SK-N-SH (cell line): Measurements from ENCODE around the gene PDGFRB. TPM values are rescaled to one million over a fixed set of nuclear protein-coding genes. Genes with fewer than 3 reads are reported as not detected.
A peak's percentile ranks its signal among the peaks of the same experiment; 100 is the strongest.

ENCODE experiments used
- CTCF ChIA-PET: fragments of 300-600, 350-600 bp; formaldehyde crosslinking; extraction: SDS; loops from one replicate; lab custom pipeline; 2021; lab: Yijun Ruan, JAX
- POLR2A ChIA-PET: fragments of 350-600 bp; sonication (Branson Sonifier 250); formaldehyde crosslinking; extraction: SDS; loops from one replicate; lab custom pipeline; 2020; ENCODE audit warnings: antibody characterized with exemption, inconsistent platforms; lab: Yijun Ruan, JAX
- DNase-seq: peaks from one replicate; pipeline ENCODE4 v3.0.0; 2012
- H2AFZ ChIP-seq: fragments of 200-600 bp; sonication (generic); 2 replicates; pipeline ENCODE4 v1.8.1; 2016; ENCODE audit warnings: antibody characterized with exemption, mild to moderate bottlenecking, low read depth
- H3F3A ChIP-seq: fragments of 200-600 bp; sonication (generic); replicated peaks from 2 replicates; pipeline ENCODE3; 2016; ENCODE audit warnings: antibody characterized with exemption, mild to moderate bottlenecking; ENCODE audit not compliant: insufficient read depth
- H3K27ac ChIP-seq, 2 experiments: fragments of 200-500 bp in 1 of 2; fragments of 200-600 bp in 1 of 2; sonication (Bioruptor generic) in 1 of 2; sonication (generic), shearing (Covaris generic) in 1 of 2; 2 replicates each; pipeline versions ENCODE4 v1.5.1 to v1.6.1; 2014 to 2016; ENCODE audit warnings: low read depth in 2 of 2, inconsistent platforms in 1 of 2, low read length in 1 of 2, mild to moderate bottlenecking in 1 of 2, mixed read lengths in 1 of 2
- H3K27me3 ChIP-seq: fragments of 200-600 bp; sonication (generic), shearing (Covaris generic); 2 replicates; pipeline ENCODE4 v1.6.1; 2016; ENCODE audit warnings: mixed run types; ENCODE audit not compliant: insufficient read depth
- H3K36me3 ChIP-seq, 2 experiments: fragments of 200-500 bp in 1 of 2; fragments of 200-600 bp in 1 of 2; sonication (Bioruptor generic) in 1 of 2; sonication (generic) in 1 of 2; replicated peaks in 1 of 2; 2 replicates each; pipeline versions ENCODE3 to v1.5.1; 2014 to 2016; ENCODE audit warnings: low read length in 1 of 2, mild to moderate bottlenecking in 1 of 2; ENCODE audit not compliant: insufficient read depth in 2 of 2, control insufficient read depth in 1 of 2
- H3K4me1 ChIP-seq, 2 experiments: fragments of 200-500 bp in 1 of 2; fragments of 200-600 bp in 1 of 2; sonication (Bioruptor generic) in 1 of 2; sonication (generic), shearing (Covaris generic) in 1 of 2; 2 replicates each; pipeline versions ENCODE4 v1.5.1 to v1.6.1; 2014 to 2016; ENCODE audit warnings: low read depth in 1 of 2, low read length in 1 of 2, mixed run types in 1 of 2; ENCODE audit not compliant: insufficient read depth in 2 of 2, control insufficient read depth in 1 of 2
- H3K4me2 ChIP-seq: fragments of 200-600 bp; sonication (generic), shearing (Covaris generic); 2 replicates; pipeline ENCODE4 v1.6.1; 2017; ENCODE audit warnings: mixed run types
- H3K4me3 ChIP-seq, 2 experiments: fragments of 200-500 bp in 1 of 2; fragments of 200-600 bp in 1 of 2; sonication (Bioruptor generic) in 1 of 2; sonication (generic), shearing (Covaris generic) in 1 of 2; 2 replicates each; pipeline versions ENCODE4 v1.5.1 to v1.8.1; 2014 to 2016; ENCODE audit warnings: low read depth in 2 of 2, inconsistent platforms in 1 of 2, low read length in 1 of 2, mild to moderate bottlenecking in 1 of 2, mixed read lengths in 1 of 2, moderate library complexity in 1 of 2
- H3K79me2 ChIP-seq: fragments of 200-600 bp; sonication (generic); 2 replicates; pipeline ENCODE4 v1.8.1; 2017; ENCODE audit warnings: mild to moderate bottlenecking; ENCODE audit not compliant: insufficient read depth
- H3K9ac ChIP-seq: fragments of 200-600 bp; sonication (generic); 2 replicates; pipeline ENCODE4 v1.6.1; 2017; ENCODE audit warnings: mixed run types
- H3K9me2 ChIP-seq: fragments of 200-600 bp; sonication (generic); 2 replicates; pipeline ENCODE4 v1.6.1; 2017; ENCODE audit warnings: mixed run types
- H3K9me3 ChIP-seq: fragments of 200-600 bp; sonication (generic); 2 replicates; pipeline ENCODE4 v1.6.1; 2017; ENCODE audit warnings: mixed run types, mild to moderate bottlenecking, moderate library complexity
- H4K20me1 ChIP-seq: fragments of 200-600 bp; sonication (generic); 2 replicates; pipeline ENCODE4 v1.6.1; 2017; ENCODE audit warnings: mild to moderate bottlenecking, mixed run types; ENCODE audit not compliant: insufficient read depth
- CHD2 ChIP-seq: fragments of 150-350 bp; IDR thresholded peaks from 2 replicates; pipeline ENCODE4 v1.6.1; 2018; ENCODE audit warnings: low read length; ENCODE audit not compliant: partially characterized antibody
- EP300 ChIP-seq, 2 experiments: IDR thresholded peaks; 2 replicates each; pipeline versions ENCODE4 v1.4.0 to v1.6.1; 2012; ENCODE audit warnings: borderline replicate concordance in 1 of 2, low read depth in 1 of 2, low read length in 1 of 2
- FOSL2 ChIP-seq: IDR thresholded peaks from 2 replicates; pipeline ENCODE4 v1.4.0; 2012; ENCODE audit warnings: low read depth, mild to moderate bottlenecking, moderate library complexity, borderline replicate concordance
- FOXM1 ChIP-seq: IDR thresholded peaks from 2 replicates; pipeline ENCODE4 v1.4.0; 2012; ENCODE audit warnings: low read depth, mild to moderate bottlenecking
- GABPA ChIP-seq: IDR thresholded peaks from 2 replicates; pipeline ENCODE4 v1.4.0; 2012; ENCODE audit warnings: low read depth, mild to moderate bottlenecking
- GATA2 ChIP-seq: sonication (generic); formaldehyde crosslinking; IDR thresholded peaks from 2 replicates; pipeline ENCODE4 v1.5.0; 2020; ENCODE audit warnings: mild to moderate bottlenecking, missing genetic modification reagents
- JUND ChIP-seq: IDR thresholded peaks from 2 replicates; pipeline ENCODE4 v1.4.0; 2012
- MEF2A ChIP-seq: IDR thresholded peaks from 2 replicates; pipeline ENCODE4 v1.4.0; 2012; ENCODE audit warnings: low read depth, borderline replicate concordance
- MXI1 ChIP-seq: IDR thresholded peaks from 2 replicates; pipeline ENCODE4 v1.6.1; 2012; ENCODE audit warnings: mild to moderate bottlenecking, low read depth, low read length, improper control_type of control experiment
- NFIC ChIP-seq: IDR thresholded peaks from 2 replicates; pipeline ENCODE4 v1.4.0; 2012; ENCODE audit warnings: borderline replicate concordance
- NRF1 ChIP-seq: IDR thresholded peaks from 2 replicates; pipeline ENCODE4 v1.6.1; 2012; ENCODE audit warnings: low read depth, mild to moderate bottlenecking, low read length
- POLR2AphosphoS5 ChIP-seq: IDR thresholded peaks from 2 replicates; pipeline ENCODE4 v1.6.1; 2012; ENCODE audit warnings: low read depth, low read length
- RFX5 ChIP-seq: IDR thresholded peaks from 2 replicates; pipeline ENCODE4 v1.6.1; 2012; ENCODE audit warnings: mild to moderate bottlenecking, improper control_type of control experiment, low read length
- RXRA ChIP-seq: IDR thresholded peaks from 2 replicates; pipeline ENCODE4 v1.4.0; 2012; ENCODE audit warnings: low read depth, mild to moderate bottlenecking, borderline replicate concordance
- SIN3A ChIP-seq: IDR thresholded peaks from 2 replicates; pipeline ENCODE4 v1.6.1; 2012; ENCODE audit warnings: low read depth, mild to moderate bottlenecking, low read length, moderate library complexity, borderline replicate concordance
- TAF1 ChIP-seq: IDR thresholded peaks from 2 replicates; pipeline ENCODE4 v1.6.1; 2012; ENCODE audit warnings: low read depth, mild to moderate bottlenecking, low read length, moderate library complexity, borderline replicate concordance
- WGBS: methylation state at CpG from one replicate; pipeline ENCODE4 v1.1.6; 2017; ENCODE audit warnings: low lambda C conversion rate; 5-methylcytosine and 5-hydroxymethylcytosine counted together
- polyA plus RNA-seq, 3 experiments: library from polyadenylated mRNA; depleted of rRNA; stranded (reverse); fragments of >200 nt; gene quantifications; 2 replicates each; pipeline ENCODE4 v1.2.3, GENCODE V29; 2012
- TF ChIP-seq, protein P1 (sequence below): IDR thresholded peaks from 2 replicates; pipeline ENCODE4 v1.4.0; 2012; ENCODE audit warnings: low read depth
- TF ChIP-seq, protein P2 (sequence below): IDR thresholded peaks from 2 replicates; pipeline ENCODE4 v1.6.1; 2012; ENCODE audit warnings: mild to moderate bottlenecking, low read depth, low read length, moderate library complexity
- TF ChIP-seq, protein P3 (sequence below): IDR thresholded peaks from 2 replicates; pipeline ENCODE4 v1.4.0; 2012; ENCODE audit warnings: low read depth, borderline replicate concordance
- TF ChIP-seq, protein P4 (sequence below): fragments of 150-350 bp; IDR thresholded peaks from 2 replicates; pipeline ENCODE4 v1.6.1; 2016; ENCODE audit warnings: mild to moderate bottlenecking, low read depth, low read length
- TF ChIP-seq, protein P5 (sequence below): fragments of 200-600 bp; sonication (generic); IDR thresholded peaks from 2 replicates; pipeline ENCODE4 v1.6.1; 2017; ENCODE audit warnings: antibody characterized with exemption, mild to moderate bottlenecking, moderate library complexity

PDGFRB gene
- polyA plus RNA-seq, 1 of the 3 experiments (the other 2 are of a cell fraction) = 32.1 TPM

DNA sequence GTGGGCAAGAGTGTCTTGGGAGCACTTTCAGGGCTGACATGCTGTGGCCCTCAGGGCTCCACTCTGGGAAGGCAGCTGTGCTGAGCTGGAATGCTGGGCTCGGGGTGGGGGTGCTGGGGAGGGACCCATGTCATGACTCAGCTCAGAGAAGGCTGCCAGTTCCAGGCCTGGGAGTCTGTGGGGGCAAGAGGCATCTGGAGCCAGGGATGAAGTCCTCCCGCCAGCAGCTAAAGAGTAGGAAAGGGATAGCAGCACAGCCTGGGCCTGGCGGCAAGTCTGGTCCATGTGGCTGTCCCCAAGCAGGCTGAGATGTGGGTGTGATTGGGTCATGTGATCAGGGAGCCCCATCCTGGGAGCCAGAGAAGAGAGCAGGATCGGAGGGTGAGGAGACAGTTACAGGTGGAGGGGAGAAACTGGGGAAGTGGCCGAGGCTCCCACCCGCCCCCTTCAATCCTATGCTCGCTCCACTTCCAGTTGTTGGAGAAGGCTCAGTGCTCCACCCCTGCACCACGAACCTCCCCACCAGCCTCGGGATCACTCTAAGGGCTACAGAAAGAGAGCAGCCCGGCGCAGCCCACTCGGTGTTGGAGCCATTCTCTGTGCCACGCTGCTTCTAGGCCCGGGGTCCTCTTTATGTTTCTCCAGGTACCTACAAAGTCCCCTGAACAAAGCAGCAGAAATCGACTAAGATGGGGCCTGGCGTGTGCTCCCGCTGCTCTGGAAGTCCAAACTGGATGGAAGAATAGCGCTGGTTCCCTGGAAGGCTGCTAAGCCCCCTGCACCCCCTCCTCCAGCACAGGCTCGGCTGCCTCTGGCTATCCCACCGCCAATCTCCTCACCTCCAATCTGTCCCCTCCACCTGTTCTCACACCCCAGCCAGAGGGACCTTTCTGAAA is 12.0 kb downstream of the PDGFRB start:
- H3F3A ChIP-seq = peaks cover 41% of the 10 kb centered on the region
- peaks cover 60 to 86% of the 10 kb centered on the region in 2 experiments for H3K4me1 ChIP-seq
- ChIA-PET POLR2A (interaction anchor here (1.5 to 2.3 kb wide), 2 partner anchors 9 to 12 kb away, joined by 5 to 10 read pairs; partner anchors contain the start of gene PDGFRB), CTCF (interaction anchor here (0.6 to 3.4 kb wide), 4 partner anchors 11 to 636 kb away, joined by 3 to 16 read pairs (median 6); partner anchors contain the start of gene PDGFRB)
- peaks cover 0 to 2% of the 10 kb centered on the region in 2 experiments for H3K36me3 ChIP-seq
- no peaks in the 10 kb centered on the region; the same call in 1 of the 2 replicates for H4K20me1 ChIP-seq
- no peaks in the 10 kb centered on the region for H3K27me3 ChIP-seq
- H3K9ac ChIP-seq = peak overlapping the region; percentile 73
- H3K4me3 ChIP-seq = peak overlapping the region in 1 of 2 experiments; percentile 30; a peak in 2 of 4 replicates
- DNase-seq = peak; percentile 68
- peak overlapping the region; percentile 92 to 99 for H3K27ac ChIP-seq
- no peak overlapping the region for H2AFZ ChIP-seq
- H3K4me2 ChIP-seq = peak overlapping the region; percentile 74
- WGBS = 42% methylated on average over 16 of the region's 20 CpGs
- H3K79me2 ChIP-seq = peaks cover 68% of the 10 kb centered on the region
- no peaks in the 10 kb centered on the region for H3K9me2 ChIP-seq
- H3K9me3 ChIP-seq = no peaks in the 10 kb centered on the region
- TF ChIP-seq GATA2 (CRISPR knock-in tag) (no peak), MEF2A (no peak), RFX5 (no peak), NRF1 (no peak), POLR2AphosphoS5 (no peak), EP300 (IDR thresholded peaks at IDR 0.05; ENCODE audit: borderline replicate concordance in 1 of 2, low read depth in 1 of 2, low read length in 1 of 2) (peak in 1 of 2 experiments; percentile 21; a peak in 2 of 4 replicates), SIN3A (no peak), MXI1 (peak; percentile 80), JUND (peak; percentile 36; the same call in 1 of the 2 replicates), CHD2 (peak; percentile 42), NFIC (peak; percentile 76), FOXM1 (no peak), RXRA (peak; percentile 50; the same call in 1 of the 2 replicates), FOSL2 (peak; percentile 71), TAF1 (0 out of 2 replicates have a peak, but pooled peaks have one; percentile 28), GABPA (no peak)
- TF ChIP-seq, protein P1, sequence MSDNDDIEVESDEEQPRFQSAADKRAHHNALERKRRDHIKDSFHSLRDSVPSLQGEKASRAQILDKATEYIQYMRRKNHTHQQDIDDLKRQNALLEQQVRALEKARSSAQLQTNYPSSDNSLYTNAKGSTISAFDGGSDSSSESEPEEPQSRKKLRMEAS = no peak; the same call in 1 of the 2 replicates
- TF ChIP-seq, protein P2, sequence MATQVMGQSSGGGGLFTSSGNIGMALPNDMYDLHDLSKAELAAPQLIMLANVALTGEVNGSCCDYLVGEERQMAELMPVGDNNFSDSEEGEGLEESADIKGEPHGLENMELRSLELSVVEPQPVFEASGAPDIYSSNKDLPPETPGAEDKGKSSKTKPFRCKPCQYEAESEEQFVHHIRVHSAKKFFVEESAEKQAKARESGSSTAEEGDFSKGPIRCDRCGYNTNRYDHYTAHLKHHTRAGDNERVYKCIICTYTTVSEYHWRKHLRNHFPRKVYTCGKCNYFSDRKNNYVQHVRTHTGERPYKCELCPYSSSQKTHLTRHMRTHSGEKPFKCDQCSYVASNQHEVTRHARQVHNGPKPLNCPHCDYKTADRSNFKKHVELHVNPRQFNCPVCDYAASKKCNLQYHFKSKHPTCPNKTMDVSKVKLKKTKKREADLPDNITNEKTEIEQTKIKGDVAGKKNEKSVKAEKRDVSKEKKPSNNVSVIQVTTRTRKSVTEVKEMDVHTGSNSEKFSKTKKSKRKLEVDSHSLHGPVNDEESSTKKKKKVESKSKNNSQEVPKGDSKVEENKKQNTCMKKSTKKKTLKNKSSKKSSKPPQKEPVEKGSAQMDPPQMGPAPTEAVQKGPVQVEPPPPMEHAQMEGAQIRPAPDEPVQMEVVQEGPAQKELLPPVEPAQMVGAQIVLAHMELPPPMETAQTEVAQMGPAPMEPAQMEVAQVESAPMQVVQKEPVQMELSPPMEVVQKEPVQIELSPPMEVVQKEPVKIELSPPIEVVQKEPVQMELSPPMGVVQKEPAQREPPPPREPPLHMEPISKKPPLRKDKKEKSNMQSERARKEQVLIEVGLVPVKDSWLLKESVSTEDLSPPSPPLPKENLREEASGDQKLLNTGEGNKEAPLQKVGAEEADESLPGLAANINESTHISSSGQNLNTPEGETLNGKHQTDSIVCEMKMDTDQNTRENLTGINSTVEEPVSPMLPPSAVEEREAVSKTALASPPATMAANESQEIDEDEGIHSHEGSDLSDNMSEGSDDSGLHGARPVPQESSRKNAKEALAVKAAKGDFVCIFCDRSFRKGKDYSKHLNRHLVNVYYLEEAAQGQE = 0 out of 2 replicates have a peak, but pooled peaks have one; percentile 26
- TF ChIP-seq, protein P3, sequence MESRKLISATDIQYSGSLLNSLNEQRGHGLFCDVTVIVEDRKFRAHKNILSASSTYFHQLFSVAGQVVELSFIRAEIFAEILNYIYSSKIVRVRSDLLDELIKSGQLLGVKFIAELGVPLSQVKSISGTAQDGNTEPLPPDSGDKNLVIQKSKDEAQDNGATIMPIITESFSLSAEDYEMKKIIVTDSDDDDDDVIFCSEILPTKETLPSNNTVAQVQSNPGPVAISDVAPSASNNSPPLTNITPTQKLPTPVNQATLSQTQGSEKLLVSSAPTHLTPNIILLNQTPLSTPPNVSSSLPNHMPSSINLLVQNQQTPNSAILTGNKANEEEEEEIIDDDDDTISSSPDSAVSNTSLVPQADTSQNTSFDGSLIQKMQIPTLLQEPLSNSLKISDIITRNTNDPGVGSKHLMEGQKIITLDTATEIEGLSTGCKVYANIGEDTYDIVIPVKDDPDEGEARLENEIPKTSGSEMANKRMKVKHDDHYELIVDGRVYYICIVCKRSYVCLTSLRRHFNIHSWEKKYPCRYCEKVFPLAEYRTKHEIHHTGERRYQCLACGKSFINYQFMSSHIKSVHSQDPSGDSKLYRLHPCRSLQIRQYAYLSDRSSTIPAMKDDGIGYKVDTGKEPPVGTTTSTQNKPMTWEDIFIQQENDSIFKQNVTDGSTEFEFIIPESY = no peak
- TF ChIP-seq, protein P4, sequence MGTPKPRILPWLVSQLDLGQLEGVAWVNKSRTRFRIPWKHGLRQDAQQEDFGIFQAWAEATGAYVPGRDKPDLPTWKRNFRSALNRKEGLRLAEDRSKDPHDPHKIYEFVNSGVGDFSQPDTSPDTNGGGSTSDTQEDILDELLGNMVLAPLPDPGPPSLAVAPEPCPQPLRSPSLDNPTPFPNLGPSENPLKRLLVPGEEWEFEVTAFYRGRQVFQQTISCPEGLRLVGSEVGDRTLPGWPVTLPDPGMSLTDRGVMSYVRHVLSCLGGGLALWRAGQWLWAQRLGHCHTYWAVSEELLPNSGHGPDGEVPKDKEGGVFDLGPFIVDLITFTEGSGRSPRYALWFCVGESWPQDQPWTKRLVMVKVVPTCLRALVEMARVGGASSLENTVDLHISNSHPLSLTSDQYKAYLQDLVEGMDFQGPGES = no peak
- TF ChIP-seq, protein P5, sequence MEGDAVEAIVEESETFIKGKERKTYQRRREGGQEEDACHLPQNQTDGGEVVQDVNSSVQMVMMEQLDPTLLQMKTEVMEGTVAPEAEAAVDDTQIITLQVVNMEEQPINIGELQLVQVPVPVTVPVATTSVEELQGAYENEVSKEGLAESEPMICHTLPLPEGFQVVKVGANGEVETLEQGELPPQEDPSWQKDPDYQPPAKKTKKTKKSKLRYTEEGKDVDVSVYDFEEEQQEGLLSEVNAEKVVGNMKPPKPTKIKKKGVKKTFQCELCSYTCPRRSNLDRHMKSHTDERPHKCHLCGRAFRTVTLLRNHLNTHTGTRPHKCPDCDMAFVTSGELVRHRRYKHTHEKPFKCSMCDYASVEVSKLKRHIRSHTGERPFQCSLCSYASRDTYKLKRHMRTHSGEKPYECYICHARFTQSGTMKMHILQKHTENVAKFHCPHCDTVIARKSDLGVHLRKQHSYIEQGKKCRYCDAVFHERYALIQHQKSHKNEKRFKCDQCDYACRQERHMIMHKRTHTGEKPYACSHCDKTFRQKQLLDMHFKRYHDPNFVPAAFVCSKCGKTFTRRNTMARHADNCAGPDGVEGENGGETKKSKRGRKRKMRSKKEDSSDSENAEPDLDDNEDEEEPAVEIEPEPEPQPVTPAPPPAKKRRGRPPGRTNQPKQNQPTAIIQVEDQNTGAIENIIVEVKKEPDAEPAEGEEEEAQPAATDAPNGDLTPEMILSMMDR = no peak
